Upper lobe of left lung (tissue), 4 donors: Measurements from ENCODE around the gene TRIM50.

Experiments
- EP300 ChIP-seq, 4 donors: sonication (generic); formaldehyde crosslinking; IDR thresholded peaks; one replicate each; pipeline ENCODE4 v1.5.1; 2017; ENCODE audit warnings: antibody characterized with exemption in 4 of 4, control low read depth in 2 of 4
- POLR2A ChIP-seq, 4 donors: fragments of 450-650 bp; IDR thresholded peaks; one replicate each; pipeline ENCODE4 v1.5.1; 2016 to 2017; ENCODE audit warnings: antibody characterized with exemption in 4 of 4, mild to moderate bottlenecking in 2 of 4

GRCh38 chr7:73338321-73338720 lies 10.4 kb upstream of the TRIM50 start:
- no peak for TF ChIP-seq EP300 (IDR thresholded peaks at IDR 0.05)
- no peak for TF ChIP-seq POLR2A (IDR thresholded peaks at IDR 0.05)
